Embryonic facial prominence (tissue), 1 donor: ENCODE data around the gene CBL.

Source experiments
- DNase-seq: peaks from one replicate; pipeline ENCODE4 v3.0.0-alpha.2; 2016; ENCODE audit errors: extremely low spot score

Gene CBL

GRCh38 chr11:119309953-119310681 lies 104.0 kb downstream of the CBL start:
- no peak for DNase-seq

GRCh38 chr11:119310682-119311052 lies 104.5 kb downstream of the CBL start:
- no peak for DNase-seq

- no peak for DNase-seq
These were observed 108.6 kb downstream of the CBL start for GRCh38 chr11:119314726-119315125.

DNA sequence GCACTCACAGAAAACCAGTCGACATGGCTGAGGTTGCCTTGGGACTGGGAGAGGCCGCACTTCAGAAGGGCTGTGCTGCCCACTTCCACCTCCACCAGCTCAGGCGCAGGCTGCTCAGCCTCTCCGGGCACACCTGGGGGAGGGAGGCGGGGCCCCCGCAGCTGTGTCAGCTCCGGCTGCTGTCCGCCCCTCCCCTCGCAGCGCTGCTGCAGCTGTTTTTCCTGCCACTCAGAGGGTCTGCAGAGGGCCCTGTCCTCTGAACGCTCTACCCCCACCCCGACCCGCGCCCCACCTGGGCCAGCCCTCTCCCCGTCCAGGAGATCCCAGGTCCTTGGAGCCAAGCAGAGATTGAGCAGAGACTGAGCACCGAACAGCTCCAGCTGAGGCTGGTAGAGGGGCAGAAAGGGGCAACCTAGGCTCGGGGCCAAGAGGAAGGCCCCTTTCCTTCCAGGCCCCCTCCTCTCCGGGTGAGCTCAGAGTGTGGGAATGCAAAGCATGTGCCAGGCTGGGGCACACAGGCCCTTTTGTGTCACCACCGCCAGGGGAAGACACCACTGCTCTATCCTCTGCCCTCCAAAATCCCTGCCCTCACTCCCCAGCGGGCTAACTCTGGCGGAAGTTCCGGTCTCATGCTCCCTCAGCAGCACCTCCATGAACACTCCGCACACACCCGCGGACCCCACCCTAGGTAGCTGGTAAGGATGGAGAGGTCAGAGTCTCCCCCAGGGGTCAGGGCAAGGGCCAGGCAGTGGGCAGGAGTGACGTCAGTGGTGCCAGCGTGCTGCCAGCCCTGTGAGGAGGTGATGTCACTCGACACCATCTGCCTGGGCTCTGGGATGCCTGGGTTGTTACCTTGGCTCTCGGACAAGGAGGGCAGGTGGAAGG lies 109.2 kb downstream of the CBL start:
- DNase-seq: no peak

GRCh38 chr11:119316016-119316728 lies 110.0 kb downstream of the CBL start:
- DNase-seq: no peak

- no peak for DNase-seq
These were observed 110.8 kb downstream of the CBL start, which contains the start of gene MCAM for GRCh38 chr11:119316729-119317591. Gene MCAM (minus strand): TSS chr11:119317130. CDS start chr11:119317101, 29 bp downstream.

DNA sequence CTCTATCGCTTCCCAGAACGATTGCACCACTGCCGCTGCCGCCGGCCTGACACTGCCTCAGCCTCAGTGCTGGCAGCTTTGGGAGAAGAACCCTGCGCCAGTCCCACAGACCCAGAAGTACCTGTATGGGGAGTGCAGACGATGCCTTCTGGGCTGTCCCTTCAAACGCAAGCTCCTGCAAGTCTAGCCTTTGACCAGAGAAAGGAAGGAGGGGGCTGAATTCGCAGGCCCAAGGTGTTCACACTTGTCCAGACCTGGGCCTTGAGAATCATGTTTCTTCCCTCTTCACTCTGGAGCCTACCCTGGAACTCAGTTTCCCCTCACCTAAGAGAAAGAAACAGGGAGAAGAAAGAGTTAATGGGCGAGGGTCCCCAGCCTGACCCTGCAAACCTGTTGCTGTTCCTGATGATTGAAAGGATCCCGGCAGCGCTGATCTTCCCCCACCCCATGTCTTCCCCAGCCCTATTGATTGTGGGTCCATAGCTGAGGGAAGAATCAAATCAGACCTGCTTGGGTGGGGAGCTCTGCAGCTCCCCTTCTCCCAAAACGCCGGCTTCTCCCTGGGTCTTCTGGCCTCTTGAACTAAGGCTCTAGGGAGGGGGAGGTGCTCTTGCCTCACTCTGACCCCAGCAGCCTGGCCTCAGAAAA lies 111.6 kb downstream of the CBL start:
- no peak for DNase-seq

GRCh38 chr11:119318240-119319135 lies 112.3 kb downstream of the CBL start:
- no peak for DNase-seq

- no peak for DNase-seq
These were observed 113.1 kb downstream of the CBL start for GRCh38 chr11:119319136-119319699.

DNA sequence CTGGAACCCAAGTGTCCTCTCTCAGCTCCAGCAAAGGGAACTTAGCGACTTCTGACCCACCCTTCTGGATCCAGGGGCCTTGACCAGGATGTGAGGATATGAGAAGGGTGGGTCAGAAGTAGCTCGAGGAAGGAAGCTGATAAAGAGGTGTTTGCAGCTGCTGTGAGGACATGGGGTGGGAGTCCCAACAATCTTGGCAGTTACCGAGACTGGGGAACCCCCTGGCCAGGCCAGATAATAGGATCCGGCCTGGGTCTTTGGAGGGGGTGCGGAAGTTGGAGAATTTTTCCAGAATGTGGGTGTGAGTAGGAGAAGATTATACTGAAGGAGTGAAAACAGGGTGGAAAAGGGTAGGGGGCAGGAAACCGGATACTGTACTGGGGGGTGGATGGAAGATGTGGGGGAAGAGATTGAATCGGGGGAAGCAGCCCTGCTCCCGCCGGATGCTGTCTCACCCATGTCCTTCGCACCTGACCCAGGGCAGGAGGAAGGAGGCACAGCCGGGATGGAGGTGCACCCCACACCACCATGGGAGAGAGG lies 113.6 kb downstream of the CBL start:
- DNase-seq: no peak

GRCh38 chr11:119320240-119320775 lies 114.2 kb downstream of the CBL start:
- no peak for DNase-seq

DNA sequence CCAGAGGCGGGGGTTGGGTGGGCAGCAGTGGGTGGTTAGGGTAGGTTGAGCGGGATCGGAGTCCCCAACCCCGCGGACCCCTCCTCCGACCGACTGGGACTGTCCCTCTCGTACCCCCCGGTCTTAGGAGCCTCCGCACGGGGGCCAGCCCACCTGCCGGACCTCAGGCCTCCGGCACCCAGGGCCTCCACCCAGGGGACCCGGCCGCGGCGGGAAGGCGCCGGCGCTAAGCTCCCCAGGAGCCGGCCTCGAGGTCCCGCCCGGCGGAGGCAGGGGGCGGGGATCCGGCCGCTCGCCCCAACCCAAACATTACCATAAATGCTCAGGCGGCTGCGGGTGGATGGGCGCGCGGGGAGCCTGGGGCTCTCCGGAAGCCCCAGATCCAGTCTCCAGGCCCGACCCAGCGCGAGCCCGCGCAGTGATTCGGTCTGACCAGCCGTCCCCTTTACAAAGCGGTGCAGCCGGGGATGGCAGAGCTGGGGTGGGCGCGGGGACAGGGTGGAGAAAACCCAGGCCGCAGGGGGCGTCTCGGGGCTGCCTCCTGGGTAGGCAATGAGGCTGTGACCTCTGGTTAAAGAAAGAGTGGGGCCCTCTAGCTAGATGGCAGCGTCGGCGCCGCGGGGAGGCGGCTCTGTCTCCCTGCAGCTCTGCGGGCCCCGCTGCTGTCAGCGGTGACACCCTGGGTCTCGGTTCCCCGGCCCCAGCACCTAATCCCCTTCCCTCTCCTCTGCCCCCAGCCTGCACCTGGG lies 114.8 kb downstream of the CBL start:
- no peak for DNase-seq

GRCh38 chr11:119322360-119322739 lies 116.2 kb downstream of the CBL start:
- no peak for DNase-seq

- DNase-seq: no peak
These were observed 116.9 kb downstream of the CBL start for GRCh38 chr11:119322921-119323531.

DNA sequence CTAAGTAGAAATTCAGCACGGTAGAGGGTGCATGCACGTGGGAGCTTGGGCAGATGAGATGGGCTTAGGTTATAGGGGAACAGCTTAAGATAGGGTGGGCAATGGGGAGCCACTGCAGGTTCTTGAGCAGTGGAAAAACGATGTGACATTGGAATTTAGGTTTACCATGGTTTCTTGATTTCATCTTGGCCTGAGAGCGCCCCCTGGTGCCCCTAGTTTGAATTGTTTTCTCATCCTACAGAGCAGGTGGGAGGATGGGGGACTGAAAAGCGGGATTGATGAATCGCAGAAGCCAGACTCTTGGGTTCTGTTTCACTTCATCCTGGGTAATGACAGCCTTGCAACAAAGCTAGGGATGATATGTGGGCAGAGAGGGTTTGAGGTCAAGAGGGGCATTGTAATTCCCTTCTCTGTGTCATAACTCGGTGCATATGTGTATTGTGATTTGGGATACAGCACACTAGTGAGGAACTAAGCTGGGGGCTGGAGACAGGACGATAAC lies 117.4 kb downstream of the CBL start:
- DNase-seq: no peak

DNA sequence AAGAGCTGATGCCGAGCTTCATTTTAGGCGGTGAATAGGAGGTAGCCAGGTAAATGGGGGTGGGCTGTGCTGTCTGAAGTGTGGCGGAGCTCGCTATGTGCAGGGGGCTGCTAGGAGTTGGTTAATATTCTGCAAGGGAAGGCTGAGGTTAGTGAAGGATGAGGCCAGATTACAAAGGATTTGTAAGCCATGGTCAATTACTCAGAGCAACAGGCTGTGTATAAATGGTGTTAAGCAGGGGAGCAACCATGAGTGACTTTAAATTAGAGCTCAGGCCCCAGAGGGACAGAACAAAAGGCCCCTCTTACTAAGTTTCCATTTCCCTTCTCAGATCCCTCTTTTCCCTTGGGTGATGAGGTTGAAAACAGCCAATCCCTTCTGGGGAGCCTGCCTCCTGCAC lies 118.0 kb downstream of the CBL start:
- no peak for DNase-seq

DNA sequence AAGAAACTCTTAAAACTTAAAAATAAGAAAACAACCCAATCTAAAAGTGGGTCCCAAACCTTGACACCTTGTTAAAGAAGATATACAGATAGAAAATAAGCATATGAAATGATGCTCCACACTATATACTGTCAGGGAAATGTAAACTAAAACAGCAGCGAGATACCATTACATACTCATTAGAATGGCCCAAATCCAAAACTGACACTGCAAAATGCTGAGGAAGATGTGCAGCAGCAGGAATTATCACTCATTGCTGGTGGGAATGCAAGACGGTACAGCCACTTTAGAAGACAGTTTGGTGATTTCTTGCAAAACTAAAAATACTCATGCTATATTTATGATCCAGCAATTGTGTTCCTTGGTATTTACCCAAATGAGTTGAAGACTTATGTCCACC lies 123.2 kb downstream of the CBL start:
- DNase-seq: no peak

DNA sequence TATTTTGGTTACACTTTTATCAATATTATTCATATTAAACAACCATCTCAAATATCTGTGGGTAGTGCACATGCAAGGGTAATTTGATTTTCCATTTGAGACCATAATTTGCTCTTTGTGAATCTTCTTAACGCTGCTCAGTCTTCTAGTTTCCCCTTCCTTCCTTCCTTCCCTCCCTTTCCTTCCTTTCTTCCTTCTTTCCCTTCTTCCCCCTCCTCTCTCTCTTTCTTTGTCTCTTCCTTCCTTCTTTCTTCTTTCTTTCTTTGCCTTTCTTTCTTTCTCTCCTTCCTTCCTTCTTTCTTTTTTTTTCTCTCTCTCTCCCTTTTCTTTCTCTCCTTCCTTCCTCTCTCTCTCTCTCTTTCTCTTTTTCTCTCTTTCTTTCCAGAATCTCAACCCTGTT lies 124.1 kb downstream of the CBL start:
- DNase-seq: no peak
